Sigmoid colon (tissue), 7 donors: ENCODE measurements around the gene GOLGA6C. TPM values are rescaled to one million over a fixed set of nuclear protein-coding genes. Genes with fewer than 3 reads are reported as not detected.
"Not testable (repeated sequence)": the region's sequence is repeated elsewhere in the genome, so short reads cannot be mapped to it uniquely, and the experiment has no call there.

Experiments used
- DNase-seq: peaks from one replicate; pipeline ENCODE4 v3.0.0-alpha.2; 2019
- H3K27ac ChIP-seq, 4 donors: fragments of 200-600 bp; sonication (generic); one replicate each; pipeline ENCODE4 v1.5.1; 2016 to 2019; ENCODE audit warnings: mild to moderate bottlenecking in 1 of 4
- H3K27me3 ChIP-seq, 3 donors: fragments of 200-600 bp; sonication (generic); one replicate each; pipeline ENCODE4 v1.5.1; 2019; ENCODE audit warnings: mild to moderate bottlenecking in 1 of 3
- H3K36me3 ChIP-seq, 4 donors: fragments of 200-600 bp; sonication (generic); one replicate each; pipeline ENCODE4 v1.5.1; 2016 to 2019
- H3K4me1 ChIP-seq, 4 donors: fragments of 200-600 bp; sonication (generic); one replicate each; pipeline ENCODE4 v1.5.1; 2017 to 2019
- H3K4me3 ChIP-seq, 4 donors: fragments of 200-600 bp; sonication (generic); one replicate each; pipeline ENCODE4 v1.5.1; 2017 to 2019; ENCODE audit warnings: mild to moderate bottlenecking in 2 of 4, moderate library complexity in 1 of 4
- H3K9me3 ChIP-seq, 4 donors: fragments of 200-600 bp in 3 of 4; sonication (generic) in 3 of 4; one replicate each; pipeline versions ENCODE4 v1.5.1 to v1.6.1; 2013 to 2019
- CTCF ChIP-seq, 4 experiments: fragments of 450-650 bp in 3 of 4; fragments of 200-600 bp in 1 of 4; IDR thresholded peaks; one replicate each; pipeline ENCODE4 v1.5.1; 2016 to 2019; ENCODE audit warnings: antibody characterized with exemption in 4 of 4, mild to moderate bottlenecking in 3 of 4, moderate library complexity in 2 of 4
- EP300 ChIP-seq, 4 donors: sonication (generic); formaldehyde crosslinking; IDR thresholded peaks; one replicate each; pipeline ENCODE4 v1.6.1; 2017; ENCODE audit warnings: antibody characterized with exemption in 4 of 4
- POLR2A ChIP-seq, 2 donors: fragments of 450-650 bp; IDR thresholded peaks; one replicate each; pipeline ENCODE4 v1.6.1; 2016; ENCODE audit warnings: antibody characterized with exemption in 2 of 2, mild to moderate bottlenecking in 2 of 2, moderate library complexity in 2 of 2
- POLR2AphosphoS5 ChIP-seq, 4 donors: sonication (generic); formaldehyde crosslinking; IDR thresholded peaks; one replicate each; pipeline ENCODE4 v1.6.1; 2017; ENCODE audit warnings: antibody characterized with exemption in 4 of 4
- WGBS, 2 donors: extraction: QIAGEN DNeasy Blood & Tissue Kit; methylation state at CpG; one replicate each; pipeline ENCODE4 v1.1.7; 2013; 5-methylcytosine and 5-hydroxymethylcytosine counted together
- intact Hi-C: fragments of 100-400 bp; cut with DNase I; formaldehyde crosslinking; loops from one replicate; pipeline ENCODE4 v1.15.1; 2023
- polyA plus RNA-seq, 3 donors: library from polyadenylated mRNA; stranded (reverse); fragments of 200-250 nt; gene quantifications; one replicate each; pipeline ENCODE4 v1.2.3, GENCODE V29; 2013
- small RNA-seq, 3 donors: library from RNA; depleted of rRNA; stranded (forward); fragments of <200 nt; gene quantifications; one replicate each; pipeline ENCODE3, GENCODE V24; 2016
- total RNA-seq, 4 donors: library from RNA; depleted of rRNA; stranded (reverse); fragments of >200 nt; gene quantifications; one replicate each; pipeline ENCODE4 v1.1.0, GENCODE V29; 2016
- donor health status: healthy with polysubstance abuse.
- donor health status: Bipolar disorder and iron deficiency.
- donor health status: healthy.

GOLGA6C gene
- total and polyA plus RNA-seq, 7 donors: 0.33 TPM; not detected in 6

- H3K27me3 ChIP-seq: peaks cover 0 to 5% (median under 1%) of the 10 kb centered on the region in 3 donors
- TF ChIP-seq POLR2AphosphoS5 (IDR thresholded peaks at IDR 0.05) (no peak), POLR2A (IDR thresholded peaks at IDR 0.05) (no peak), CTCF (IDR thresholded peaks at IDR 0.05) (no peak), EP300 (IDR thresholded peaks at IDR 0.05) (no peak)
- H3K36me3 ChIP-seq: no peaks in the 10 kb centered on the region
- intact Hi-C loops: no loop called here
- WGBS, 2 donors: 83 to 92% methylated on average over 13 of the region's 13 CpGs
- H3K4me3 ChIP-seq: no peak overlapping the region
- DNase-seq: peak; percentile 30
- no peak overlapping the region for H3K27ac ChIP-seq
- H3K4me1 ChIP-seq: no peaks in the 10 kb centered on the region
- no peaks in the 10 kb centered on the region for H3K9me3 ChIP-seq
Observed at GRCh38 chr15:75313116-75313845, 55.1 kb downstream of the GOLGA6C start.

DNA sequence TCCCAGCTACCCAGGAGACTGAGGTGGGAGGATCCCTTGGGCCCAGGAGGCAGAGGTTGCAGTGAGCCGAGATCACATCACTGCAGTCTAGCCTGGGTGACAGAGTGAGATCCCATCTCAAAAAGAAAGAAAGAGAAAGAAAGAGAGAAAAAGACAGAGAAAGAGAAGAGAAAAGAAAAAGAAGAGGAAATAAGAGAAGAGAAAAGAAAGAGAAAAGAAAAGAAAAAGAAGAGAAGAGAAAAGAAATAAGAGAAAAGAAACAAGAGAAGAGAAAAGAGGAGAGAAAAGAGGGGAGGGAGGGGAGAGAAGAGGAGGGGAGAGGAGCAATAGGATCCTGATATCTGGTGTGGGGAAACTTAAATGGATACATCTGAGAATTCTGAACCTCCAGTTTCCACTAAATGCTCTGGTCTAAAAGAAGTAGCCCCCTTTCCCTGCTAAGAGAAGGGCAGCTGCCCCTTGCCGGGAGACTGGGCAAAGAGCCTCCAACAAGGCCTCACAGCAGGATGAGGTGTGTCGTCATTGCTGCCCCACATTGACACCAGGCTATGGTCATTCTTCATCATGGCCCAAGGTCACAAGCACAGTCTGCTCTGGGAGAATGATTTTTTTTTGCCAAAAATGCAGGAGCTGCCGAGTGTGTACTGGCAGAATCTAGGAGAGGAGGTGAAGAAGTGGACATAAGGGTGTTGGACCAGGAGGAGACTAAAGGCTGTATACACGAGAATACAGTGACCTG is 56.6 kb downstream of the GOLGA6C start:
- Histone ChIP-seq H3K9me3 (no peaks in the 10 kb centered on the region), H3K36me3 (no peaks in the 10 kb centered on the region), H3K4me3 (no peak overlapping the region), H3K4me1 (no peaks in the 10 kb centered on the region), H3K27ac (no peak overlapping the region), H3K27me3 (no peaks in the 10 kb centered on the region)
- 86 to 90% methylated on average over 5 of the region's 5 CpGs for WGBS, 2 donors
- DNase-seq: peak; percentile 25
- TF ChIP-seq CTCF (IDR thresholded peaks at IDR 0.05) (no peak), POLR2A (IDR thresholded peaks at IDR 0.05) (no peak), POLR2AphosphoS5 (IDR thresholded peaks at IDR 0.05) (no peak), EP300 (IDR thresholded peaks at IDR 0.05) (no peak)
- intact Hi-C loops: no loop called here

DNA sequence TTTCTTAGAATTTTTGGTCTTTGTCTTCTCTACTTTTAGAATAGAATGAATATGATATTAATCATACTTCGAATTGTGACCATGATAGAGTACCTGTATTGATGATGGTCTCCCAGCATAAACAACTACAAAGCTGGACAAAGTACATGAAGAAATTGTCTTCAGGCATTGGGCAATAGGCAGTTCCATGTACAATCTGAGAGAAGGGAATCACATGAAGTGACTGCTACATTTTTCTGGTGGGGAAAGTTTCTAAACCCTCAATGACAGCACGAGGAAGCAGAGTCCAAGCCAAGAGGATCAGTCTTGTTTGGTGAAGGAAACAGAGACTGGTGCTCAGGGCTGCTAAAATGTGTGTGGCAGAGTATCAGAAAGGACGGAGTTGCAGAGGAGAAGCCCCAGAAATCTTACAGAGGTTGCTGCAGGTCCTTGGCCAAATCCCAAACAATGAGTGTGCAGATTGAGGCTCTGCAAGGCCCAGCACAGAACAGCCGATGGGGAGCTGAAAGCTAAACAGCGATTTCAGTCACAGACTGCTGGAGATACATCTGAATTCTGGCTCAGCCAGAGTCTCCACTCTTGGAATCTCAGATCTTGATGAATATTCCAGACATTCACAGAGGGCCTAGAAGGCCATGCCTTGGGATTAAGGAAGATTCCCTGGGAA is 61.2 kb downstream of the GOLGA6C start:
- 89 to 95% methylated on average over 5 of the region's 5 CpGs for WGBS, 2 donors
- DNase-seq, intact Hi-C loops, H3K27ac ChIP-seq, H3K4me3 ChIP-seq, H3K36me3 ChIP-seq, H3K27me3 ChIP-seq, H3K4me1 ChIP-seq, H3K9me3 ChIP-seq: not testable (repeated sequence)

Small RNA genes within 50 kb of the gene (small RNA-seq; reads per million reads assigned to genes)
- gene AC068338.1 (0 reads per million in 3 donors), gene RN7SL327P (0 reads per million in 3 donors), gene RN7SL489P (0 reads per million in 3 donors)

Other genes with a start within 250 kb of the GOLGA6C start
- 10 to 100 TPM in 2 of 4 donors, 1 to 10 TPM in 2; 7.9 to 18.9 (median 12.0) TPM for gene PPCDC, start 234.7 kb upstream of the GOLGA6C start, total RNA-seq
- 10 to 100 TPM; 16.2 to 37.0 (median 31.2) TPM for gene PPCDC, start 234.7 kb upstream of the GOLGA6C start, polyA plus RNA-seq
- gene C15orf39, start 56.5 kb upstream of the GOLGA6C start, total RNA-seq: 10 to 100 TPM in 2 of 4 donors, 1 to 10 TPM in 2; 4.9 to 20.2 (median 12.0) TPM
- gene C15orf39, start 56.5 kb upstream of the GOLGA6C start, polyA plus RNA-seq: 10 to 100 TPM in 1 of 3 donors, 1 to 10 TPM in 2; 7.8 to 17.2 (median 9.5) TPM
- not detected for gene GOLGA6D, start 24.5 kb downstream of the GOLGA6C start, total RNA-seq
- not detected for gene GOLGA6D, start 24.5 kb downstream of the GOLGA6C start, polyA plus RNA-seq
- 10 to 100 TPM; 37.8 to 54.3 (median 49.3) TPM for gene COMMD4, start 77.7 kb downstream of the GOLGA6C start, total RNA-seq
- 100 to 1,000 TPM in 1 of 3 donors, 10 to 100 TPM in 2; 87.9 to 115 (median 98.5) TPM for gene COMMD4, start 77.7 kb downstream of the GOLGA6C start, polyA plus RNA-seq
- 10 to 100 TPM; 17.5 to 51.5 (median 34.9) TPM for gene NEIL1, start 88.7 kb downstream of the GOLGA6C start, total RNA-seq
- gene NEIL1, start 88.7 kb downstream of the GOLGA6C start, polyA plus RNA-seq: 10 to 100 TPM in 1 of 3 donors, 1 to 10 TPM in 2; 5.4 to 31.1 (median 6.5) TPM
- 100 to 1,000 TPM in 3 of 4 donors, 10 to 100 TPM in 1; 94.2 to 221 (median 132) TPM for gene MAN2C1, start 110.3 kb downstream of the GOLGA6C start, total RNA-seq
- 100 to 1,000 TPM in 1 of 3 donors, 10 to 100 TPM in 2; 18.0 to 146 (median 22.0) TPM for gene MAN2C1, start 110.3 kb downstream of the GOLGA6C start, polyA plus RNA-seq
- 10 to 100 TPM; 34.6 to 41.8 (median 39.3) TPM for gene SIN3A, start 193.4 kb downstream of the GOLGA6C start, total RNA-seq
- 10 to 100 TPM in 1 of 3 donors, 1 to 10 TPM in 2; 7.9 to 24.2 (median 9.0) TPM for gene SIN3A, start 193.4 kb downstream of the GOLGA6C start, polyA plus RNA-seq